Brain microvascular endothelial cell (primary cell): Measurements from ENCODE around the gene SIL1.
A peak's percentile ranks its signal among the peaks of the same experiment; 100 is the strongest.

Experiments
- DNase-seq: peaks from one replicate; pipeline ENCODE4 v3.0.0-alpha.2; 2020
- H3K27ac ChIP-seq: fragments of 250-450 bp; sonication (Bioruptor Pico); 2 replicates; pipeline ENCODE4 v1.5.1; 2020; ENCODE audit warnings: mild to moderate bottlenecking, moderate library complexity
- H3K27me3 ChIP-seq: fragments of 250-450 bp; sonication (Bioruptor Pico); replicated peaks from 2 replicates; pipeline ENCODE4 v1.5.1; 2020; ENCODE audit warnings: mild to moderate bottlenecking
- H3K36me3 ChIP-seq: fragments of 250-450 bp; sonication (Bioruptor Pico); replicated peaks from 2 replicates; pipeline ENCODE4 v1.5.1; 2020; ENCODE audit warnings: mild to moderate bottlenecking
- H3K4me3 ChIP-seq: 2 replicates; pipeline ENCODE4 v1.5.1; 2011; ENCODE audit warnings: low read depth, mild to moderate bottlenecking, control low read depth, low read length, moderate library complexity
- CTCF ChIP-seq: IDR thresholded peaks from 2 replicates; pipeline ENCODE4 v1.5.1; 2011; ENCODE audit warnings: low read depth, mild to moderate bottlenecking, moderate library complexity, low read length, control low read depth, inconsistent platforms; ENCODE audit errors: missing control alignments
- in situ Hi-C: cut with HindIII; loops from 2 replicates; pipeline ENCODE4 v1.10.0; 2017; ENCODE audit warnings: low sequenced_read_pairs, low pct_ligation_motif_present

Gene SIL1

GRCh38 chr5:139215107-139215975 lies 17.2 kb upstream of the SIL1 start:
- Histone ChIP-seq H3K36me3 (no peaks in the 10 kb centered on the region), H3K4me3 (no peak overlapping the region), H3K27me3 (no peaks in the 10 kb centered on the region), H3K27ac (no peak overlapping the region)
- peak; percentile 33 for DNase-seq
- TF ChIP-seq CTCF = no peak
- in situ Hi-C loops = no loop called here

- no peaks in the 10 kb centered on the region for H3K36me3 ChIP-seq
- DNase-seq = no peak
- H3K27me3 ChIP-seq = no peaks in the 10 kb centered on the region
- in situ Hi-C loops = no loop called here
- no peak overlapping the region for H3K27ac ChIP-seq
- no peak overlapping the region for H3K4me3 ChIP-seq
- no peak for TF ChIP-seq CTCF
These were observed 16.5 kb upstream of the SIL1 start for GRCh38 chr5:139214646-139215045.

GRCh38 chr5:139212906-139213305 lies 14.7 kb upstream of the SIL1 start:
- no peak for TF ChIP-seq CTCF
- H3K4me3 ChIP-seq = no peak overlapping the region
- in situ Hi-C loops = no loop called here
- no peak for DNase-seq
- H3K27ac ChIP-seq = no peak overlapping the region
- no peaks in the 10 kb centered on the region for H3K36me3 ChIP-seq
- no peaks in the 10 kb centered on the region for H3K27me3 ChIP-seq

GRCh38 chr5:139212486-139212885 lies 14.3 kb upstream of the SIL1 start:
- Histone ChIP-seq H3K27me3 (no peaks in the 10 kb centered on the region), H3K4me3 (no peak overlapping the region), H3K36me3 (no peaks in the 10 kb centered on the region), H3K27ac (no peak overlapping the region)
- DNase-seq = no peak
- TF ChIP-seq CTCF = no peak
- in situ Hi-C loops = no loop called here

- Histone ChIP-seq H3K27me3 (no peaks in the 10 kb centered on the region), H3K4me3 (no peak overlapping the region), H3K27ac (no peak overlapping the region), H3K36me3 (no peaks in the 10 kb centered on the region)
- in situ Hi-C loops = no loop called here
- DNase-seq = no peak
- TF ChIP-seq CTCF = no peak
These were observed 12.4 kb upstream of the SIL1 start for GRCh38 chr5:139210585-139210984.
